GM18520 (cell line): Measurements from ENCODE around the gene STN1.

Experiments used
- ATAC-seq: cut with Tn5 transposase; IDR thresholded peaks from one replicate; pipeline ENCODE4 v1.9.1; 2021; ENCODE audit not compliant: unreplicated experiment

Gene STN1

GRCh38 chr10:103930449-103930848, 12.5 kb upstream of the STN1 start:
- ATAC-seq, result no peak

GRCh38 chr10:103929381-103929921, 11.5 kb upstream of the STN1 start:
- ATAC-seq, result no peak

DNA sequence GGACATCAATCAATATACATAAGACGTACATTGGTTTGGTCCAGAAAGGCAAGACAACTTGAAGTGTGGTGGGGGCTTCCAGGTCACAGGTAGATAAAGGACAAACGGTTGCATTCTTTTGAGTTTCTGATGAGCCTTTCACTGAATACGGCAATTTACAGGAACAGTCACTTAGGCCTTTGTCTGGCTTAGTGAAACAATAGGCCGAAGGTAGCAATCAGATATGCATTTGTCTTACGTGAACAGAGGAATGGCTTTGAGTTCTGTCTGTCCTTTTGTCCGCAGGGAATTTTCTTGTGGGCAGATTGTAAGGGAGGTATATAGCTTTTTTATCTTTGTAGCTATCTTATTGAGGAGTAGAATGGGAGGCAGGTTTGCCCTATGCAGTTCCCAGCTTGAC, 10.8 kb upstream of the STN1 start:
- ATAC-seq, result no peak

- no peak for ATAC-seq
Observed at GRCh38 chr10:103926722-103927319, 8.8 kb upstream of the STN1 start.

GRCh38 chr10:103925591-103925990, 7.6 kb upstream of the STN1 start:
- no peak for ATAC-seq

- ATAC-seq, result no peak
Observed at GRCh38 chr10:103923502-103923901, 5.5 kb upstream of the STN1 start.

DNA sequence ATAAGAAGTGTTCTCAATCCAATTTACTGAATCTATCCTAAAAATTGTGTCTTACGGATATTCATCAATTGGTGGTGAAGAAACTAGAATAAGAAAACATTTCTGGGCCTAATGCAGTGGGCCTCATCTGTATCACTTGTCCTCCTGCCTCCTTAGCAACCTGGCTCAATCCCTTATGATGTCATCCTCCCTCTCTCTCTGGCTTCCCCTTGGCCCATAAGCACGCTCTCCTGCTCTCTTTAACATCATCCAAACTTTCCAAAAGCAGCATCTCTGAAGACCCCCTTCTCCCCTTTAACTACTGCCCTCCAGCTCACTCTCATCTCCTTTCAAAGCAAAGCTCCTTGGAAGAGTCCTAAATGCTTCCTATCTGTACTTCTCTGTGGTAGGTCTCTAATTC, 4.7 kb upstream of the STN1 start:
- ATAC-seq, result no peak

GRCh38 chr10:103921750-103922195, 3.8 kb upstream of the STN1 start:
- no peak for ATAC-seq

DNA sequence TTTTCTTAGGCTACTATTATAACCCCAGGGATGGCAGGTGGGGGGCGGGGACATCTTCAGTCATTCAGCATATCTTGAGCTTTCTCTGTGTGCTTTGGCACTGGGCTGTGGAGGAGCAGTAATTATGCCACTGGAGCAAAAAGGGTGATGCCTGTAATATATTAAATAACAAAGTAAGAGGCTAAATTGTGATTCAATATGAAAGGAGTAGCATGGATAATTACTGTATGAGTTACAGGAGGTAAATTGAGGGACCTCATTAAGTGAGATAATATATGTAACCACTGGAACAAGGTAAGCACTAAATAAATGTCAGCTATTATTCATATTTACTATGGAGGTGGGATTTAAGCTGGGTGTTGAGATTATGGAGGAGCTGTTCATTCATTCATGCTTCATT, 3.3 kb upstream of the STN1 start:
- no peak for ATAC-seq

- no peak for ATAC-seq
Observed at GRCh38 chr10:103919648-103920025, 1.7 kb upstream of the STN1 start.

DNA sequence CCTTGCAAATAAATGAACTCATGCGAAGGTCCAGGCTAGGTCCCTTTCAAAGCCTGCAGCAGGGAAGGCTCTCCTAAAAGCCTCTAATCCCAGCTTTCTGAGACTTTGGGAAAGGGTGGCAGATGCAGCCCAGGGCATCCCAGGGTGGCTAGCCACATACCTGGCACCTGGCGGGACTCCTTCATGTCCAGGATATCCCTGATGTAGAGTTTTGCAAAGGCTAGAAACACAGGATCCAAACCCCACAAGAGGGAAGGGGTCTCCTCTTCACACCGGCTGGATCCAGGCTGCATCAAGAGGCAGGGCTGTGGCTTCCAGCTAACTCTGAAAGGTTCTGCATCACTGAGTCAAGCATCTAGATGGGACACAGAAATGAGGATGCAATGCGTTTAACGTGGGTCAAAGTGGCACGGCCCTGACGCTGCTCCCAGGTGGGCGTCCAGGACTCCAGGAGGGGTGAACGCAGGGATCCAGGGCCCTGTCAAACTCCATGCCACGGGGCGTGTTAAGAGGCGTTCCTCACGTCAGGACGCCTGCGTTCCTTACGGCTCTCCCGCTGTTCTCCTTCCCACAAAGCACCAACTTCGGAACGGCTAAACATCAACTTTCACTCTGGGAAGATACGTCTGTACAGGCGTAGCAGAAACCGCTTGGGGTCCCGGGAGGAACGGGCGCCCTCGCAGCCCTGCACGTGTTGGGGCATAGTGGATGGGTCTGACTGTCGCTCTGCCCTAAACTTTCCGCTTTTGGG, 507 bp downstream of the STN1 start:
- ATAC-seq, result no peak

DNA sequence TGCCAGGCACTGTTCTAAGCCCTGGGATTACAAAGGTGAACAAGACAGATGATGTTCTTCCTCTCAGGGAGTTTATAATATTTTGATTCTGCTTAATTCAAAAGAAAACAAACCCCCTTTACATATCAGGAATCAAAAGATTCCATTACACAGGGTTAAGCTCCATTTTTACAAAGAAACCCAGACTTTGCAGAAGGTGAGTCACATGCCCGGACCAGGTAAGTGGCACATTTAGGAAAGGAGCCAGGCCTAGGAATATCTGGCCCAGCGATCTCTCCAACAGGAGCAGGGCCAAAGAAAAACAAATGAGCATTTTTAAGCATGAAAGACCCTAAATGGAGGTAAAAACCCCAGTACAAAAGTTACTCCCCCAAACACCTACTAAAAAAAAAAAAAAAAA, 1.1 kb downstream of the STN1 start:
- ATAC-seq, result no peak

GRCh38 chr10:103916254-103916653, 1.7 kb downstream of the STN1 start:
- ATAC-seq, result no peak

DNA sequence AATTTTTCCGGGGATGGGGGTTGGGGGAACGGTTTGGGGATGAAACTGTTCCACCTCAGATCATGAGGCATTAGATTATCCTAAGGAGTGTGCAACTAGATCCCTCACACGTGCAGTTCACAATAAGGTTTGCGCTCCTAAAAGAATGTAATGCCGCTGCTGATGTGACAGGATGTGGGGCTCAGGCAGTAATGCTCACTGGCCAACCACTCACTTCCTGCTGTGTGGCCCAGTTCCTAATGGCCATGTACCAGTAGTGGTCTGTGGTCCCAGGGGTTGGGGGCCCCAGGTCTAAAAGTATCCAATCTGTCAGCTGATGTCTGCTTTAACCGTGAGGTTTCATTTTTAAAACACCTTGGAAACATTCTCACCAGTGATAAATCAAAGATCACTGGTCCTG, 2.2 kb downstream of the STN1 start:
- no peak for ATAC-seq

DNA sequence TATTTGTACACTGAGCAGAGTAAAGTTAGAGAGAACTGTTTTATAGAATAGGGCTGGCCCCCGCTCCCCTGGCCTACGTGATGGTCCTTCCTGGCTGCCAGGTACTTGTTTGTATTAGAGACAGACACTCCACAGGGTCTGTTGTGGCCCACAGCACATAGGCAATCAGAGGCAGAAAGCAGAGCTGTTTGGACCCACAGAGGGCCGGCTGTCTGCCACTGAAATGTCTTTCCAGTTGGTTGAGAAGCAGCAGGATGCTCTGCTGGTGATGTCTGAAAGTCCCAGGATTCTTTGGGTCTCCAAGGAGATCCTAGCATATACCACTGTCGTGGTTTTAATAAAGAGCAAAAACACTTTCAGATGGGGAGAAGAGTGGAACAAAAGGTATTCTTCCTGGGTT, 5.2 kb downstream of the STN1 start:
- ATAC-seq, result no peak

GRCh38 chr10:103911021-103911459, 6.9 kb downstream of the STN1 start:
- no peak for ATAC-seq

DNA sequence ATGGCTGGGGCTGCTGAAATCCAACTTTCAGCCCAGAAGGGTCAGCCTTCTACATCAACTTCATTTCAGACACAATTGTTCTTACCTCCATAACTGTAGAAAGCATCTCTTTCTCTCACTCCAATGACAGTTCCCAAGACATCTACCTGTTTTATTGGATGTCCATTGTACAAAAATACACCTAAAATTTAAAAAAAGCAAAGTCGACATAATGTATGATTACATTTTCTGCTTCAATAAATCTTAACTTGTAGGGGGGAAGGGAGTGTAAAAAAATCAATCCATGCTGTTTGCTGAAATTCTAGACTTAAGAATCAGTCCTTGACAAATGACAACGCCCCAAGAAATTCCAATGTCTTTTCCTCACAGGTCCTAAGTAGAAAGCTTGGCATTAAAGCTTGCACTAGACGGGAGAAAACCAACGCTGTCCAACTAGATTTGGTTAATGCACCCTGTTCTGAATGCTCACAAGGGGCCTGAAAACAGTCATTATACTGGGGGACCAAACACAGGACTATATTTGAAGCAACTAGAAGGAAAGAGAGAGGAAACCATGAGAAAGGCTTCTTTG, 7.5 kb downstream of the STN1 start:
- ATAC-seq, result no peak

DNA sequence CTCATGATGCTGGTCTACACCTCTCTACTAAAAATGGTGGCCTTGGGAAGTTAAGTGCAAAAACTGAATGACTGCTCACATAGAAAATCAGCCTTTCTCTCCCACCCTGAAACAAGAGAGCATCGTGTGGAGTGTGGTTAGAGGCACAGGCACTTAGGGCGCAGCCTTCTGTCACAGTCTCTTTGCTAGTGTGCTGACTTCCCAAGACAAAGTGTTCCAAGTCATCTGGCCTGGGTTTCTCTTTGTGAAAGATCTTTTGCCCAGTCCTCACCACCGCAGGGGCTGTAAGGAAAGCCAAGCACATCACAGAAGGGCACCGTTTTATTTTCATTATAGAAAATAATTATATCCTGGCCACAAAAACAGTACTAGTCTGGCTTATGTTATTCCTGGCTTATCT, 12.5 kb downstream of the STN1 start:
- no peak for ATAC-seq

- no peak for ATAC-seq
Observed at GRCh38 chr10:103901299-103901698, 16.7 kb downstream of the STN1 start.

DNA sequence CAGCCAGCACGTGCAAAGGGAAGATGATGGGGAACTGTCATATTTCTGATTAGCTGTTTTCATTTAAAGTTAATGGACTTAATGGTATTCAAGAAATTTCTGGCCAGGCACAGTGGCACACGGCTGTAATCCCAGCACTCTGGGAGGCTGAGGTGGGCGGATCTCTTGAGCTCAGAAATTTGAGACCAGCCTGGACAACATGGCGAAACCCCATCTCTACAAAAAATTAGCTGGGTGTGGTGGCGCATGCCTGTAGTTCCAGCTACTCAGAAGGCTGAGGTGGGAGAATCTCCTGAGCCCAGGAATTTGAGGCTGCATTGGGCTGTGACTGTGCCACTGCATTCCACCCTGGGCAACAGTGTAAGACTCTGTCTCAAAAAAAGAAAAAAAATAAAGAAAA, 18.7 kb downstream of the STN1 start:
- no peak for ATAC-seq

GRCh38 chr10:103897241-103897774, 20.7 kb downstream of the STN1 start:
- no peak for ATAC-seq

GRCh38 chr10:103896225-103896624, 21.8 kb downstream of the STN1 start:
- ATAC-seq, result no peak
